ENCODE measurements around the gene HDAC9.

HDAC9 gene

GRCh38 chr7:18509481-18509880 lies 13.9 kb downstream of the HDAC9 start (continued):
- TF ChIP-seq GFI1B (tag by site-specific recombination; IDR thresholded peaks at IDR 0.05) = no peak
- TF ChIP-seq ZSCAN18 (tag by site-specific recombination; IDR thresholded peaks at IDR 0.05) = no peak
- TF ChIP-seq ZNF184 (tag by site-specific recombination; IDR thresholded peaks at IDR 0.05) = no peak
- no peak for TF ChIP-seq ZNF148 (tag by site-specific recombination; IDR thresholded peaks at IDR 0.05; ENCODE audit: borderline replicate concordance)
- TF ChIP-seq ZNF544 (tag by site-specific recombination; IDR thresholded peaks at IDR 0.05) = no peak
- TF ChIP-seq ZNF645 (tag by site-specific recombination; IDR thresholded peaks at IDR 0.05) = no peak
- no peak for TF ChIP-seq SCRT2 (tag by site-specific recombination; IDR thresholded peaks at IDR 0.05)
- TF ChIP-seq ZNF292 (tag by site-specific recombination; IDR thresholded peaks at IDR 0.05; ENCODE audit: borderline replicate concordance, low read depth) = no peak
- TF ChIP-seq ZSCAN30 (tag by site-specific recombination; IDR thresholded peaks at IDR 0.05) = no peak

GRCh38 chr7:18511351-18512140 lies 16.0 kb downstream of the HDAC9 start:
- CTCF ChIA-PET = no interaction called here
- no peaks in the 10 kb centered on the region for H3K9me3 ChIP-seq (ENCODE audit: control insufficient read depth, insufficient read depth, low read depth, low read length)
- H3K4me3 ChIP-seq (ENCODE audit: low read depth, low read length) = no peak overlapping the region
- no peak overlapping the region for H3K27ac ChIP-seq (ENCODE audit: extremely low read depth, low read depth, low read length)
- POLR2A ChIA-PET = no interaction called here
- no peaks in the 10 kb centered on the region for H3K36me3 ChIP-seq (ENCODE audit: control insufficient read depth in 2 of 2, insufficient read depth in 1 of 2, low read length in 2 of 2)
- H3K4me1 ChIP-seq (ENCODE audit: control insufficient read depth, insufficient read depth, low read length) = no peaks in the 10 kb centered on the region
- TF ChIP-seq ZNF837 (tag by site-specific recombination; IDR thresholded peaks at IDR 0.05) = no peak
- no peak for TF ChIP-seq ZSCAN5A (tag by site-specific recombination; IDR thresholded peaks at IDR 0.05)
- no peak for TF ChIP-seq ZNF510 (tag by site-specific recombination; IDR thresholded peaks at IDR 0.05; ENCODE audit: insufficient replicate concordance)
- no peak for TF ChIP-seq ZSCAN18 (tag by site-specific recombination; IDR thresholded peaks at IDR 0.05)
- no peak for TF ChIP-seq ZNF639 (tag by site-specific recombination; IDR thresholded peaks at IDR 0.05)
- TF ChIP-seq ZNF623 (tag by site-specific recombination; IDR thresholded peaks at IDR 0.05) = no peak
- TF ChIP-seq HIC1 (tag by site-specific recombination; IDR thresholded peaks at IDR 0.05) = no peak
- TF ChIP-seq ZNF621 (tag by site-specific recombination; IDR thresholded peaks at IDR 0.05) = no peak
- no peak for TF ChIP-seq ZIC2 (tag by site-specific recombination; IDR thresholded peaks at IDR 0.05)
- no peak for TF ChIP-seq ZNF704 (tag by site-specific recombination; IDR thresholded peaks at IDR 0.05)
- no peak for TF ChIP-seq ZNF423 (tag by site-specific recombination; IDR thresholded peaks at IDR 0.05)
- TF ChIP-seq ZFP3 (tag by site-specific recombination; IDR thresholded peaks at IDR 0.05; ENCODE audit: low read depth) = no peak
- no peak for TF ChIP-seq IKZF3 (tag by site-specific recombination; IDR thresholded peaks at IDR 0.05)
- TF ChIP-seq ZFP69B (tag by site-specific recombination; IDR thresholded peaks at IDR 0.05) = no peak
- TF ChIP-seq GLI4 (tag by site-specific recombination; IDR thresholded peaks at IDR 0.05) = no peak
